BJ (cell line): ENCODE results near the gene CAB39L. TPM values are rescaled to one million over a fixed set of nuclear protein-coding genes. Genes with fewer than 3 reads are reported as not detected.

Source experiments
- CTCF ChIA-PET: fragments of 350-600 bp; formaldehyde crosslinking; extraction: SDS; loops from one replicate; lab custom pipeline; 2021; ENCODE audit warnings: antibody characterized with exemption, inconsistent platforms; lab: Yijun Ruan, JAX
- POLR2A ChIA-PET: fragments of 300-600 bp; sonication (Branson Sonifier 250); formaldehyde crosslinking; extraction: SDS; loops from one replicate; lab custom pipeline; 2021; ENCODE audit warnings: antibody characterized with exemption; lab: Charles Lee
- DNase-seq: peaks from one replicate; pipeline ENCODE4 v3.0.0-alpha.2; 2011; ENCODE audit warnings: low read depth
- H3K27me3 ChIP-seq: 2 replicates; pipeline ENCODE4 v1.6.0; 2011; ENCODE audit warnings: low read length; ENCODE audit not compliant: control insufficient read depth, insufficient read depth
- H3K36me3 ChIP-seq: 2 replicates; pipeline ENCODE4 v1.5.1; 2011; ENCODE audit warnings: low read length; ENCODE audit not compliant: control insufficient read depth, insufficient read depth
- H3K4me3 ChIP-seq: 2 replicates; pipeline ENCODE4 v1.5.1; 2011; ENCODE audit warnings: low read depth, mild to moderate bottlenecking, control low read depth, low read length
- polyA plus RNA-seq: library from polyadenylated mRNA; depleted of rRNA; stranded (reverse); fragments of >200 nt; gene quantifications from 2 replicates; pipeline ENCODE4 v1.2.3, GENCODE V29; 2011
- TF ChIP-seq, protein P1 (sequence below): IDR thresholded peaks from 2 replicates; pipeline ENCODE4 v1.5.1; 2011; ENCODE audit warnings: low read depth, mild to moderate bottlenecking, control low read depth, inconsistent platforms, low read length, moderate library complexity; ENCODE audit not compliant: insufficient read depth

CAB39L gene
- polyA plus RNA-seq, 1 experiment, result 6.5 TPM

DNA sequence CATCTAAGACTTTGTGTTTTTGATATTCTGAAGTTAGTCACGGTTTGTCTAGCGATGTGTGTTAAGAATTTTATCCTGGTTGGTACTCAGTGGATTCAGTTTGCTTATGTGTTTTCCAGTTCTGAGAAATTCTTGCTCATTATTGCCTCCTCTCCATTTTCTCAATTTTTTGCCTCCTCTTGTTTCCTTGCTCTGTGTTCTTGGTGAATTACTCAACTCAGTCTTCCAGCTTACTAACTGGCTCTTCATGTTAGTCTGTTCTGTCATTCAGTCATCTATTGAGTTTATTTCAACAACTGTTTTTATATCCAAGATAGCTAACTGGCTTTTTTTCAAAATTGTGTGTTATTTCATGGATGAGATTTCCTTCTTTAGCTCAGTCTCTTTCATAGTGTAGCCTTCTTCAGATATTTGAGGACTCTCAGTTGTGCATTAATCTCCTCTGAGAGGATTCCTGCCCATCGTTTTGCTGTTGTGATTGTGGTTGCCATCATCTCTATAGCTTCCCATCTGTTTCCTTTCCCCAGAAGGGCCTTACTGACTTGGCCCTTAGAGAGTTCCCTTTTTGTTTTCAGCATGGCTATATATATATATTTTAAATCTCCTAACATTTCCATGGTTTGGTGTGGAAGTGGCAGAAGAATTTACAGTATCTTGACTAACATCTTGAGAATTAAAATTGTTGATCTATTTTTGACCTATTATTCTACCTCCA lies 6.4 kb upstream of the CAB39L start:
- no peak overlapping the region for H3K4me3 ChIP-seq
- ChIA-PET POLR2A (no interaction called here), CTCF (no interaction called here)
- TF ChIP-seq, protein P1, sequence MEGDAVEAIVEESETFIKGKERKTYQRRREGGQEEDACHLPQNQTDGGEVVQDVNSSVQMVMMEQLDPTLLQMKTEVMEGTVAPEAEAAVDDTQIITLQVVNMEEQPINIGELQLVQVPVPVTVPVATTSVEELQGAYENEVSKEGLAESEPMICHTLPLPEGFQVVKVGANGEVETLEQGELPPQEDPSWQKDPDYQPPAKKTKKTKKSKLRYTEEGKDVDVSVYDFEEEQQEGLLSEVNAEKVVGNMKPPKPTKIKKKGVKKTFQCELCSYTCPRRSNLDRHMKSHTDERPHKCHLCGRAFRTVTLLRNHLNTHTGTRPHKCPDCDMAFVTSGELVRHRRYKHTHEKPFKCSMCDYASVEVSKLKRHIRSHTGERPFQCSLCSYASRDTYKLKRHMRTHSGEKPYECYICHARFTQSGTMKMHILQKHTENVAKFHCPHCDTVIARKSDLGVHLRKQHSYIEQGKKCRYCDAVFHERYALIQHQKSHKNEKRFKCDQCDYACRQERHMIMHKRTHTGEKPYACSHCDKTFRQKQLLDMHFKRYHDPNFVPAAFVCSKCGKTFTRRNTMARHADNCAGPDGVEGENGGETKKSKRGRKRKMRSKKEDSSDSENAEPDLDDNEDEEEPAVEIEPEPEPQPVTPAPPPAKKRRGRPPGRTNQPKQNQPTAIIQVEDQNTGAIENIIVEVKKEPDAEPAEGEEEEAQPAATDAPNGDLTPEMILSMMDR, result no peak
- H3K27me3 ChIP-seq, result no peaks in the 10 kb centered on the region
- DNase-seq, result no peak
- H3K36me3 ChIP-seq, result no peaks in the 10 kb centered on the region

DNA sequence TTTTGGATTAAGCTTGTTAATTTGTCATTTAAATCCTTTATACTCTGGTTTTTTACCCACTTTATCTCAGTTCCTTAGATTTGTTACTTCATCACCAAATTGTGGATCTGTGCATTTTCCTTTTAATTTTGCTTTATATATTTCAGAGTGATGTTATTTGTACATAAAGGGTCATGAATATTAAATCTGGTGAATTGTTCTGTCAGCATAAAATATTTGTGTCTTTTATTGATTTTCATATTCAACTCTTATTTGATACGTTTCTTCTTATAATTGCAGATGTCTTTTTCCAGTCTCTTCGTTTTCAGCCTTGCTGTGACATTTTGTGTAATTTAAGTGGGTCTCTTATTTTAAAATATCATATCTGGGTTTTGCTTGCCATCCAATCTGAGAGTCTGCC lies 4.9 kb upstream of the CAB39L start:
- H3K4me3 ChIP-seq, result no peak overlapping the region
- ChIA-PET POLR2A (no interaction called here), CTCF (no interaction called here)
- DNase-seq, result no peak
- H3K27me3 ChIP-seq, result no peaks in the 10 kb centered on the region
- H3K36me3 ChIP-seq, result no peaks in the 10 kb centered on the region
- TF ChIP-seq, protein P1, result no peak

DNA sequence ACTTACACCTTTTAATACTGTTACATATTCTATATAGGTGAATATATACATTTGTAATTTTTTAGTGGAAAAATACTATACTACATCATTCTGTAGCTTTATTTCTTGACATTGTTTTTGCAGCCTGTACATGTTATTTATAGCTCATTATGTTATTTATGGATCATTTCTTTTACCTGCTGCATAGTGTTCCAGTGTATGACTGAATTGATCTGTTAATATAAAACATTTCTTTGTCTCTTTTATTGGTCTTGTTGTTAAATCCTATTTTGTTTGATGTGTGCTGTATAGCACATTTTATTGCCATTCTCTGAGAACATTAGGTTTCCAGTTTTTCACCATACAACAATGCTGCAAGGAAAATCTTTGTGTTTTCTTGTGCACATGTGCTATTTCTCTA lies 2.6 kb upstream of the CAB39L start:
- CTCF ChIA-PET, result interaction anchor here (0.6 to 1.3 kb wide), 2 partner anchors 30 to 146 kb away, joined by 3 read pairs; no protein-coding TSS in a partner anchor
- TF ChIP-seq, protein P1, result no peak
- Histone ChIP-seq H3K27me3 (no peaks in the 10 kb centered on the region), H3K36me3 (no peaks in the 10 kb centered on the region), H3K4me3 (no peak overlapping the region)
- DNase-seq, result no peak
- POLR2A ChIA-PET, result no interaction called here

DNA sequence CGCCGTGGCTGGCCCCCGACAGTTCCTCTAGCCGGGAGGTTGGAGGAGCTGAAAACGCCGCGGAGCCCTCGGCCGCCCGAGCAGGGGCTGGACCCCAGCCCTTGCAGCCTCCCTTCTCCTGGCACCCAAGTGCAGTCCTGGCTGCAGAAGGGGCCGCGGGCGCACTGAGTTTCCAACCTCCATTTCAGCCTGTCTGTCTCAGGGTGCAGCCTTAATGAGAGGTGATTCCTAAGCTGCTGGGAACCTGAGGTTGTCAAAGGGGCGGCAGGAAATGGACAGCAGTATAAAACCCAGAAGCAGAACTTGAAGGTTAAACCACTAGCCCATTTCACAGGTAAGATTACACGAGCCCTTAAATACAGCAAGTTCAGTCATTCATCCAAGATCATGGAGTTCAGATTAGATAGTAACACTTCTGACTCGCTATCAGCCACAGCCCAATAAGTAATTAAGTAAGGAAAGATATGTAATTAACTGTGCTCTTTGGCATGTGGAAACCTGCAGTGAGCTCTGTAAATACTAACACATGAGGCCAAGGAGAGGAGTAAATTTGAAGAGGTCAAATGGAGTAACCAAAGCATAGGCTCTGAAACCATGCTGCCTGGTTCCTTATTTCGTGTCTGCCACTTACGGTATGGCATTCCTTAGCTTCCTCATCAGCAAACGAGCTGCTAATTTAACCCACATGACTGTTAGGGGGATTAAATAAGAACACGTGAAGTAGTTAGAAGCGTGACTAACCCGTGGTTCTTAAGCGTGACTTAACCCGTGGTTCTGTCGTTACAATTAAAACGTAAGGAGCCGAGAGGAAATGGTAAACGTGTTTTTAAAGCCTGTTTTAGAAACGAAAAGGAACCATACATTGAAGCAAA lies 896 bp upstream of the CAB39L start:
- DNase-seq, result peak; percentile 51
- TF ChIP-seq, protein P1, result no peak
- no peaks in the 10 kb centered on the region for H3K27me3 ChIP-seq
- CTCF ChIA-PET, result interaction anchor here (0.9 to 1.7 kb wide), 5 partner anchors 74 to 345 kb away, joined by 3 to 7 read pairs (median 3); no protein-coding TSS in a partner anchor
- H3K4me3 ChIP-seq, result peak overlapping the region; percentile 71
- POLR2A ChIA-PET, result interaction anchor here (1.5 kb wide), 1 partner anchor 131 kb away, joined by 4 read pairs; no protein-coding TSS in a partner anchor
- H3K36me3 ChIP-seq, result no peaks in the 10 kb centered on the region; the same call in 1 of the 2 replicates

DNA sequence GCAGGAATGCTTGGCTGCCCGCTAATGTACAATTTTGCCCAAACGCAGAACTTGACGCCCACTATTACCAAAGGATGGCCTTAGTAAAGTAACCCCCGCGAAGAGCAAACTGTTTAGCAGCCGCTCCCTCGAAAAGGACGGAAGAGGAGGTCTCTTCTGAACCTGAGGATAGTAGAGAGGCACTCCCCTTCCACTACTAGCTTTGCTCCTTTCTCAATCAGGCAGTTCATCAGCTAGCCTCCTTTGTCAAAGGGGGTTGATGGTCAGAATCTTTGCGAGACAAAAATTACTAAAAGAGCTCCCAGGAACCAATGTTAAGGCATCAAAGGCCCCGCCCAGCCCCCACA lies 534 bp downstream of the CAB39L start:
- H3K4me3 ChIP-seq, result peak overlapping the region; percentile 71
- H3K36me3 ChIP-seq, result no peaks in the 10 kb centered on the region; the same call in 1 of the 2 replicates
- H3K27me3 ChIP-seq, result no peaks in the 10 kb centered on the region
- ChIA-PET CTCF (interaction anchor here (0.6 to 1.7 kb wide), 5 partner anchors 76 to 648 kb away, joined by 3 to 10 read pairs (median 6); no protein-coding TSS in a partner anchor), POLR2A (interaction anchor here (0.6 to 1.5 kb wide), 4 partner anchors 129 to 1971 kb away, joined by 3 to 4 read pairs (median 4); partner anchors contain the start of gene KPNA3)
- DNase-seq, result no peak
- TF ChIP-seq, protein P1, result no peak
